Fibroblast of mammary gland (primary cell): Measurements from ENCODE around the gene FIG4.
"Not testable (repeated sequence)": the region's sequence is repeated elsewhere in the genome, so short reads cannot be mapped to it uniquely, and the experiment has no call there.

Source experiments
- DNase-seq: peaks from one replicate; pipeline ENCODE4 v3.0.0-alpha.2; 2010; ENCODE audit warnings: low read depth
- H3K4me3 ChIP-seq: 2 replicates; pipeline ENCODE4 v1.5.1; 2011; ENCODE audit warnings: low read depth, mild to moderate bottlenecking, low read length, moderate library complexity; ENCODE audit not compliant: control insufficient read depth
- CTCF ChIP-seq: conservative IDR thresholded peaks from 2 replicates; pipeline ENCODE4 v1.5.1; 2011; ENCODE audit warnings: low read depth, low read length, inconsistent platforms; ENCODE audit not compliant: control insufficient read depth, insufficient read depth

The FIG4 gene

GRCh38 chr6:109867009-109867969 is 176.2 kb downstream of the FIG4 start:
- TF ChIP-seq CTCF, result no peak
- peak; percentile 49 for DNase-seq
- no peak overlapping the region for H3K4me3 ChIP-seq

- H3K4me3 ChIP-seq, result no peak overlapping the region
- TF ChIP-seq CTCF, result no peak
- peak; percentile 83 for DNase-seq
These were observed 176.9 kb downstream of the FIG4 start for GRCh38 chr6:109867970-109868358.

- DNase-seq, result peak; percentile 47
- H3K4me3 ChIP-seq, result not testable (repeated sequence)
These were observed 178.4 kb downstream of the FIG4 start for GRCh38 chr6:109869398-109870088.

- no peak for TF ChIP-seq CTCF
- no peak for DNase-seq
- H3K4me3 ChIP-seq, result no peak overlapping the region
These were observed 179.0 kb downstream of the FIG4 start for GRCh38 chr6:109870089-109870410.

- DNase-seq, result no peak
- TF ChIP-seq CTCF, result no peak
- H3K4me3 ChIP-seq, result no peak overlapping the region
These were observed 181.5 kb downstream of the FIG4 start for GRCh38 chr6:109872549-109872948.

- H3K4me3 ChIP-seq, result no peak overlapping the region
- no peak for TF ChIP-seq CTCF
- DNase-seq, result no peak
These were observed 182.0 kb downstream of the FIG4 start for GRCh38 chr6:109872968-109873545.

GRCh38 chr6:109874086-109874485 is 183.0 kb downstream of the FIG4 start:
- H3K4me3 ChIP-seq, result no peak overlapping the region
- no peak for TF ChIP-seq CTCF
- DNase-seq, result no peak
